ENCODE results near the gene PRR16.
"Not testable (repeated sequence)": the region's sequence is repeated elsewhere in the genome, so short reads cannot be mapped to it uniquely, and the experiment has no call there.

PRR16 gene

DNA sequence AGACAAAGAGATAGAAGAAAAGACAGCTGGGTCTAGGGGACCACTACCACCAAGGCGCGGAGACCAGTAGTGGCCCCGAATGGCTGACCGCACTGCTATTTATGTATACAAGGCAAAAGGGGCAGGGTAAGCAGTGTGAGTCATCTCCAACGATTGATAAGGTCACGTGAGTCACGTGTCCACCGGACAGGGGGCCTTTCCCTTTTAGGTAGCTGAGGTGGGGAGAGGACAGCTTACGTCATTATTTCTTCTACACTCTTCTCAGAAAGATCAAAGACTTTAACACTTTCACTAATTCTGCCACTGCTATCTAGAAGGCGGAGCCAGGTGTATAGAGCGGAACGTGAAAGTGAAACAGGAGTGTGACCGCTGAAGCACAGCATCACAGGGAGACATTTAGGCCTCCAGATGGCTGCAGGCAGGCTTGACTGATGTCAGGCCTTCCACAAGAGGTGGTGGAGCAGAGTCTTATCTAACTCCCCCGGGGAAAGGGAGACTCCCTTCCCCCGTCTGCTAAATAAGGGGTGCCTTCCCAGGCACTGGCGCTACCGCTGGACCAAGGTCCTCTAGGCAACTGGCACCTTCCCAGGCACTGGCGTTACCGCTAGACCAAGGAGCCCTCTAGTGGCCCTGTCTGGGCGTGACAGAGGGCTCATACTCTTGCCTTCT lies 6.1 kb upstream of the PRR16 start:
- TF ChIP-seq CSDC2 (CRISPR knock-in tag; IDR thresholded peaks at IDR 0.05) (no peak), OSR1 (CRISPR knock-in tag; IDR thresholded peaks at IDR 0.05) (no peak), TSHZ2 (CRISPR knock-in tag; IDR thresholded peaks at IDR 0.05) (no peak), PPARA (CRISPR knock-in tag; IDR thresholded peaks at IDR 0.05; ENCODE audit: borderline replicate concordance) (no peak), TCF4 (CRISPR knock-in tag; IDR thresholded peaks at IDR 0.05; ENCODE audit: borderline replicate concordance) (no peak), CREB5 (CRISPR knock-in tag; IDR thresholded peaks at IDR 0.05; ENCODE audit: low read depth) (no peak), ZNF8 (CRISPR knock-in tag; IDR thresholded peaks at IDR 0.05) (no peak), ZC3H10 (CRISPR knock-in tag; IDR thresholded peaks at IDR 0.05) (no peak), RARB (CRISPR knock-in tag; IDR thresholded peaks at IDR 0.05) (no peak), TOX (CRISPR knock-in tag; IDR thresholded peaks at IDR 0.05; ENCODE audit: borderline replicate concordance) (no peak), POU6F1 (CRISPR knock-in tag; IDR thresholded peaks at IDR 0.05; ENCODE audit: borderline replicate concordance, low read depth) (no peak), ZNF70 (CRISPR knock-in tag; IDR thresholded peaks at IDR 0.05) (no peak), ISL1 (CRISPR knock-in tag; IDR thresholded peaks at IDR 0.05) (no peak), ARNTL (CRISPR knock-in tag; IDR thresholded peaks at IDR 0.05; ENCODE audit: borderline replicate concordance, low read depth) (no peak)
- TF ChIP-seq, protein P1, sequence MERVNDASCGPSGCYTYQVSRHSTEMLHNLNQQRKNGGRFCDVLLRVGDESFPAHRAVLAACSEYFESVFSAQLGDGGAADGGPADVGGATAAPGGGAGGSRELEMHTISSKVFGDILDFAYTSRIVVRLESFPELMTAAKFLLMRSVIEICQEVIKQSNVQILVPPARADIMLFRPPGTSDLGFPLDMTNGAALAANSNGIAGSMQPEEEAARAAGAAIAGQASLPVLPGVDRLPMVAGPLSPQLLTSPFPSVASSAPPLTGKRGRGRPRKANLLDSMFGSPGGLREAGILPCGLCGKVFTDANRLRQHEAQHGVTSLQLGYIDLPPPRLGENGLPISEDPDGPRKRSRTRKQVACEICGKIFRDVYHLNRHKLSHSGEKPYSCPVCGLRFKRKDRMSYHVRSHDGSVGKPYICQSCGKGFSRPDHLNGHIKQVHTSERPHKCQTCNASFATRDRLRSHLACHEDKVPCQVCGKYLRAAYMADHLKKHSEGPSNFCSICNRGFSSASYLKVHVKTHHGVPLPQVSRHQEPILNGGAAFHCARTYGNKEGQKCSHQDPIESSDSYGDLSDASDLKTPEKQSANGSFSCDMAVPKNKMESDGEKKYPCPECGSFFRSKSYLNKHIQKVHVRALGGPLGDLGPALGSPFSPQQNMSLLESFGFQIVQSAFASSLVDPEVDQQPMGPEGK (CRISPR knock-in tag; IDR thresholded peaks at IDR 0.05; ENCODE audit: borderline replicate concordance), result no peak
- no peak for ATAC-seq

- not testable (repeated sequence) for ATAC-seq
Observed at GRCh38 chr5:120458508-120458847, 5.6 kb upstream of the PRR16 start.

- TF ChIP-seq ARNTL (CRISPR knock-in tag; IDR thresholded peaks at IDR 0.05; ENCODE audit: borderline replicate concordance, low read depth) (no peak), GLIS3 (CRISPR knock-in tag; IDR thresholded peaks at IDR 0.05) (no peak), TCF4 (CRISPR knock-in tag; IDR thresholded peaks at IDR 0.05; ENCODE audit: borderline replicate concordance) (no peak), ISL1 (CRISPR knock-in tag; IDR thresholded peaks at IDR 0.05) (no peak), ZNF8 (CRISPR knock-in tag; IDR thresholded peaks at IDR 0.05) (no peak), OSR1 (CRISPR knock-in tag; IDR thresholded peaks at IDR 0.05) (no peak), ZFP30 (CRISPR knock-in tag; IDR thresholded peaks at IDR 0.05) (no peak), ZNF70 (CRISPR knock-in tag; IDR thresholded peaks at IDR 0.05) (no peak), BACH2 (CRISPR knock-in tag; IDR thresholded peaks at IDR 0.05; ENCODE audit: borderline replicate concordance) (no peak), RARB (CRISPR knock-in tag; IDR thresholded peaks at IDR 0.05) (no peak), CREB5 (CRISPR knock-in tag; IDR thresholded peaks at IDR 0.05; ENCODE audit: low read depth) (no peak), CSDC2 (CRISPR knock-in tag; IDR thresholded peaks at IDR 0.05) (no peak)
- TF ChIP-seq, protein P2, sequence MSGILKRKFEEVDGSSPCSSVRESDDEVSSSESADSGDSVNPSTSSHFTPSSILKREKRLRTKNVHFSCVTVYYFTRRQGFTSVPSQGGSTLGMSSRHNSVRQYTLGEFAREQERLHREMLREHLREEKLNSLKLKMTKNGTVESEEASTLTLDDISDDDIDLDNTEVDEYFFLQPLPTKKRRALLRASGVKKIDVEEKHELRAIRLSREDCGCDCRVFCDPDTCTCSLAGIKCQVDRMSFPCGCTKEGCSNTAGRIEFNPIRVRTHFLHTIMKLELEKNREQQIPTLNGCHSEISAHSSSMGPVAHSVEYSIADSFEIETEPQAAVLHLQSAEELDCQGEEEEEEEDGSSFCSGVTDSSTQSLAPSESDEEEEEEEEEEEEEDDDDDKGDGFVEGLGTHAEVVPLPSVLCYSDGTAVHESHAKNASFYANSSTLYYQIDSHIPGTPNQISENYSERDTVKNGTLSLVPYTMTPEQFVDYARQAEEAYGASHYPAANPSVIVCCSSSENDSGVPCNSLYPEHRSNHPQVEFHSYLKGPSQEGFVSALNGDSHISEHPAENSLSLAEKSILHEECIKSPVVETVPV (CRISPR knock-in tag; IDR thresholded peaks at IDR 0.05), result no peak
- ATAC-seq, result no peak
Observed at GRCh38 chr5:120461251-120461650, 2.8 kb upstream of the PRR16 start.
